Measurements from ENCODE around the gene BIRC6.

BIRC6 gene

GRCh38 chr2:32622570-32623310 lies 265.9 kb downstream of the BIRC6 start:
- no peaks in the 10 kb centered on the region for H4K20me1 ChIP-seq (ENCODE audit: control insufficient read depth, insufficient read depth, low read depth, low read length)
- no peaks in the 10 kb centered on the region for H3K9me2 ChIP-seq (replicated peaks; ENCODE audit: control insufficient read depth, low read length)
- peaks cover 17% of the 10 kb centered on the region for H3F3A ChIP-seq (ENCODE audit: control insufficient read depth, insufficient read depth)
- H3K9me3 ChIP-seq (ENCODE audit: control insufficient read depth, insufficient read depth, low read length): no peaks in the 10 kb centered on the region
- no peak overlapping the region for H3K27ac ChIP-seq (ENCODE audit: low read depth, low read length)
- H3K4me1 ChIP-seq (ENCODE audit: control insufficient read depth, low read length): peaks cover 7% of the 10 kb centered on the region
- H3K79me2 ChIP-seq (ENCODE audit: control insufficient read depth, low read length): no peaks in the 10 kb centered on the region
- H3K4me2 ChIP-seq (ENCODE audit: low read length): no peak overlapping the region
- H3K36me3 ChIP-seq (ENCODE audit: control insufficient read depth, low read length): peaks cover 20% of the 10 kb centered on the region
- no peak overlapping the region for H3K4me3 ChIP-seq (ENCODE audit: low read length)
- no peaks in the 10 kb centered on the region for H3K27me3 ChIP-seq (ENCODE audit: control insufficient read depth, low read length)
- TF ChIP-seq EZH2phosphoT487 (IDR thresholded peaks at IDR 0.05; ENCODE audit: borderline replicate concordance, low read length): no peak
- TF ChIP-seq, protein P1, sequence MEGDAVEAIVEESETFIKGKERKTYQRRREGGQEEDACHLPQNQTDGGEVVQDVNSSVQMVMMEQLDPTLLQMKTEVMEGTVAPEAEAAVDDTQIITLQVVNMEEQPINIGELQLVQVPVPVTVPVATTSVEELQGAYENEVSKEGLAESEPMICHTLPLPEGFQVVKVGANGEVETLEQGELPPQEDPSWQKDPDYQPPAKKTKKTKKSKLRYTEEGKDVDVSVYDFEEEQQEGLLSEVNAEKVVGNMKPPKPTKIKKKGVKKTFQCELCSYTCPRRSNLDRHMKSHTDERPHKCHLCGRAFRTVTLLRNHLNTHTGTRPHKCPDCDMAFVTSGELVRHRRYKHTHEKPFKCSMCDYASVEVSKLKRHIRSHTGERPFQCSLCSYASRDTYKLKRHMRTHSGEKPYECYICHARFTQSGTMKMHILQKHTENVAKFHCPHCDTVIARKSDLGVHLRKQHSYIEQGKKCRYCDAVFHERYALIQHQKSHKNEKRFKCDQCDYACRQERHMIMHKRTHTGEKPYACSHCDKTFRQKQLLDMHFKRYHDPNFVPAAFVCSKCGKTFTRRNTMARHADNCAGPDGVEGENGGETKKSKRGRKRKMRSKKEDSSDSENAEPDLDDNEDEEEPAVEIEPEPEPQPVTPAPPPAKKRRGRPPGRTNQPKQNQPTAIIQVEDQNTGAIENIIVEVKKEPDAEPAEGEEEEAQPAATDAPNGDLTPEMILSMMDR (IDR thresholded peaks at IDR 0.05; ENCODE audit: low read depth, low read length, poor library complexity, severe bottlenecking): no peak

GRCh38 chr2:32623311-32623706 lies 266.5 kb downstream of the BIRC6 start:
- no peak overlapping the region for H3K27ac ChIP-seq (ENCODE audit: low read depth, low read length)
- H3K27me3 ChIP-seq (ENCODE audit: control insufficient read depth, low read length): no peaks in the 10 kb centered on the region
- no peaks in the 10 kb centered on the region for H3K9me2 ChIP-seq (replicated peaks; ENCODE audit: control insufficient read depth, low read length)
- no peak overlapping the region for H3K4me2 ChIP-seq (ENCODE audit: low read length)
- no peaks in the 10 kb centered on the region for H3K9me3 ChIP-seq (ENCODE audit: control insufficient read depth, insufficient read depth, low read length)
- peaks cover 17% of the 10 kb centered on the region for H3K36me3 ChIP-seq (ENCODE audit: control insufficient read depth, low read length)
- H3K4me3 ChIP-seq (ENCODE audit: low read length): no peak overlapping the region
- H4K20me1 ChIP-seq (ENCODE audit: control insufficient read depth, insufficient read depth, low read depth, low read length): no peaks in the 10 kb centered on the region
- peaks cover 3% of the 10 kb centered on the region for H3K79me2 ChIP-seq (ENCODE audit: control insufficient read depth, low read length)
- TF ChIP-seq EZH2phosphoT487 (IDR thresholded peaks at IDR 0.05; ENCODE audit: borderline replicate concordance, low read length): no peak
- TF ChIP-seq, protein P1 (IDR thresholded peaks at IDR 0.05; ENCODE audit: low read depth, low read length, poor library complexity, severe bottlenecking): no peak
- peaks cover 17% of the 10 kb centered on the region for H3F3A ChIP-seq (ENCODE audit: control insufficient read depth, insufficient read depth)
- H3K4me1 ChIP-seq (ENCODE audit: control insufficient read depth, low read length): peaks cover 7% of the 10 kb centered on the region

GRCh38 chr2:32624812-32625211 lies 268.0 kb downstream of the BIRC6 start:
- Histone ChIP-seq H3K9me3 (ENCODE audit: control insufficient read depth, insufficient read depth, low read length) (no peaks in the 10 kb centered on the region), H3K4me1 (ENCODE audit: control insufficient read depth, low read length) (peaks cover 16% of the 10 kb centered on the region), H4K20me1 (ENCODE audit: control insufficient read depth, insufficient read depth, low read depth, low read length) (no peaks in the 10 kb centered on the region), H3K27me3 (ENCODE audit: control insufficient read depth, low read length) (no peaks in the 10 kb centered on the region), H3K4me3 (ENCODE audit: low read length) (no peak overlapping the region), H3K9me2 (replicated peaks; ENCODE audit: control insufficient read depth, low read length) (no peaks in the 10 kb centered on the region), H3K36me3 (ENCODE audit: control insufficient read depth, low read length) (peaks cover 10% of the 10 kb centered on the region), H3K79me2 (ENCODE audit: control insufficient read depth, low read length) (peaks cover 16% of the 10 kb centered on the region), H3F3A (ENCODE audit: control insufficient read depth, insufficient read depth) (peaks cover 17% of the 10 kb centered on the region), H3K4me2 (ENCODE audit: low read length) (no peak overlapping the region), H3K27ac (ENCODE audit: low read depth, low read length) (no peak overlapping the region)
- TF ChIP-seq EZH2phosphoT487 (IDR thresholded peaks at IDR 0.05; ENCODE audit: borderline replicate concordance, low read length): no peak
- TF ChIP-seq, protein P1 (IDR thresholded peaks at IDR 0.05; ENCODE audit: low read depth, low read length, poor library complexity, severe bottlenecking): no peak
